Measurements from ENCODE around the gene EHHADH.

Gene EHHADH

GRCh38 chr3:185225080-185225479, 28.8 kb downstream of the EHHADH start:
- Histone ChIP-seq H3K4me3 (ENCODE audit: low read depth, low read length) (no peak overlapping the region), H3K27me3 (replicated peaks) (no peaks in the 10 kb centered on the region), H3K36me3 (replicated peaks) (no peaks in the 10 kb centered on the region), H3K27ac (peak overlapping the region; percentile 14)
- TF ChIP-seq, protein P1, sequence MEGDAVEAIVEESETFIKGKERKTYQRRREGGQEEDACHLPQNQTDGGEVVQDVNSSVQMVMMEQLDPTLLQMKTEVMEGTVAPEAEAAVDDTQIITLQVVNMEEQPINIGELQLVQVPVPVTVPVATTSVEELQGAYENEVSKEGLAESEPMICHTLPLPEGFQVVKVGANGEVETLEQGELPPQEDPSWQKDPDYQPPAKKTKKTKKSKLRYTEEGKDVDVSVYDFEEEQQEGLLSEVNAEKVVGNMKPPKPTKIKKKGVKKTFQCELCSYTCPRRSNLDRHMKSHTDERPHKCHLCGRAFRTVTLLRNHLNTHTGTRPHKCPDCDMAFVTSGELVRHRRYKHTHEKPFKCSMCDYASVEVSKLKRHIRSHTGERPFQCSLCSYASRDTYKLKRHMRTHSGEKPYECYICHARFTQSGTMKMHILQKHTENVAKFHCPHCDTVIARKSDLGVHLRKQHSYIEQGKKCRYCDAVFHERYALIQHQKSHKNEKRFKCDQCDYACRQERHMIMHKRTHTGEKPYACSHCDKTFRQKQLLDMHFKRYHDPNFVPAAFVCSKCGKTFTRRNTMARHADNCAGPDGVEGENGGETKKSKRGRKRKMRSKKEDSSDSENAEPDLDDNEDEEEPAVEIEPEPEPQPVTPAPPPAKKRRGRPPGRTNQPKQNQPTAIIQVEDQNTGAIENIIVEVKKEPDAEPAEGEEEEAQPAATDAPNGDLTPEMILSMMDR (IDR thresholded peaks at IDR 0.05; ENCODE audit: low read depth, low read length, missing control alignments), result no peak
- in situ Hi-C loops (cut with HindIII; ENCODE audit: low pct_ligation_motif_present, low sequenced_read_pairs), result no loop called here
- DNase-seq, result no peak

DNA sequence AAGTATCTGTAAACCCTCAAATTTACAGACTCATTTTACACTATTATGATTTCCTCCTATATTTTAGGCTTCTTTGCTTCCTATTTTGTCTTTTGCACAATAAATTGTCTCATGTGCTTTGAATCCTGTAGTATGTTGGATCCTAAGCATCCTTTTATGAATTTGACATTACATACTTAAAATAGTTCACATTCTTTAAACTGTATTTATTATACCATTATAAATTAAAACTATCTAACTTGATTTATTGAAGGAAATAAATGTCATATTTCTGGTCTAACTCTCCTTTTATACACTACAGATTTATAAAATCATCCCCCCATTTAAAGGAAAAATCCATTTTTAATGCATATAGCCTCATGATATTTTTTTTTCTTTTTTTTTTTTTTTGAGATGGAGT, 32.6 kb downstream of the EHHADH start:
- in situ Hi-C loops (cut with HindIII; ENCODE audit: low pct_ligation_motif_present, low sequenced_read_pairs), result no loop called here
- no peak overlapping the region for H3K27ac ChIP-seq
- DNase-seq, result no peak
- no peaks in the 10 kb centered on the region for H3K27me3 ChIP-seq (replicated peaks)
- H3K36me3 ChIP-seq (replicated peaks), result no peaks in the 10 kb centered on the region
- no peak overlapping the region for H3K4me3 ChIP-seq (ENCODE audit: low read depth, low read length)
- TF ChIP-seq, protein P1 (IDR thresholded peaks at IDR 0.05; ENCODE audit: low read depth, low read length, missing control alignments), result no peak

DNA sequence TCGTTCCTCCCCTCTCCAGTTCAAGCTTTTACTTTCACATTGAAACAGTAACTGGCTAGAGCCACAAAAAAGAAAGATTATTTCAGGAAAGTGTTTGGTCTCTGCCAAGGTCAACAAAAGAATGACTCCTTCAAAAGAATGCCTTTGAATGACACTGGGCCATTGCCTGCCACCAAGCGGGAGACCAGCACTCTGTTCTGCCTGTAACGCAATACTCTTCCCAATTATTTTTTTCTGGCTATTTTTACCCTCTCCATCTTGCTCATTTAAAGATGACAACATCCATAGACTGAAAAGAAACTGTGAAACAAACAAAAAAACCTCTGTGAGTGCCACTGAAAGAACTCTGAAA, 37.3 kb downstream of the EHHADH start:
- H3K36me3 ChIP-seq (replicated peaks), result no peaks in the 10 kb centered on the region
- H3K27me3 ChIP-seq (replicated peaks), result no peaks in the 10 kb centered on the region
- peak; percentile 30 for DNase-seq
- in situ Hi-C loops (cut with HindIII; ENCODE audit: low pct_ligation_motif_present, low sequenced_read_pairs), result no loop called here
- peak overlapping the region; percentile 5 for H3K27ac ChIP-seq
- peak overlapping the region; percentile 32 for H3K4me3 ChIP-seq (ENCODE audit: low read depth, low read length)
- TF ChIP-seq, protein P1 (IDR thresholded peaks at IDR 0.05; ENCODE audit: low read depth, low read length, missing control alignments), result no peak

GRCh38 chr3:185215873-185216606, 37.8 kb downstream of the EHHADH start:
- no peak for DNase-seq
- peak overlapping the region; percentile 32 for H3K4me3 ChIP-seq (ENCODE audit: low read depth, low read length)
- in situ Hi-C loops (cut with HindIII; ENCODE audit: low pct_ligation_motif_present, low sequenced_read_pairs), result no loop called here
- H3K27ac ChIP-seq, result peak overlapping the region; percentile 5
- TF ChIP-seq, protein P1 (IDR thresholded peaks at IDR 0.05; ENCODE audit: low read depth, low read length, missing control alignments), result peak; percentile 52
- H3K27me3 ChIP-seq (replicated peaks), result no peaks in the 10 kb centered on the region
- H3K36me3 ChIP-seq (replicated peaks), result no peaks in the 10 kb centered on the region

DNA sequence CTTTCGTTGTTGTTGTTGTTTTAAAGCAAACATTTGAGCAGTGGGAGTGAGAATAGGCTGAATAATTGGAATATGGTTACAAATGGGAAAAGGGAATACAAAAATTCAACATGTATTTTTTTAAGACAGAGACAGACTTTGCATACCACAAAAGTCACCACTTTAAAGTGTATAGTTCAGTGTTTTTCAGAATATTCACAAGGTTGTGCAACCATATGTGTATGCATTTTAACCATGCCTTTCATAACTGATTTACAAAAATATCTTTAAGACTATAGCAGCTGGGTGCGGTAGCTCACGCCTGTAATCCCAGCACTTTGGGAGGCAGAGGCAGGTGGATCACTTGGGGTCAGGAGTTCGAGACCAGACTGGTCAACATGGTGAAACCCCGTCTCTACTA, 41.3 kb downstream of the EHHADH start:
- TF ChIP-seq, protein P1 (IDR thresholded peaks at IDR 0.05; ENCODE audit: low read depth, low read length, missing control alignments), result no peak
- H3K4me3 ChIP-seq (ENCODE audit: low read depth, low read length), result no peak overlapping the region
- in situ Hi-C loops (cut with HindIII; ENCODE audit: low pct_ligation_motif_present, low sequenced_read_pairs), result no loop called here
- no peak for DNase-seq
- H3K27me3 ChIP-seq (replicated peaks), result no peaks in the 10 kb centered on the region
- no peaks in the 10 kb centered on the region for H3K36me3 ChIP-seq (replicated peaks)
- no peak overlapping the region for H3K27ac ChIP-seq

- Histone ChIP-seq H3K27ac (no peak overlapping the region), H3K36me3 (replicated peaks) (no peaks in the 10 kb centered on the region), H3K27me3 (replicated peaks) (no peaks in the 10 kb centered on the region), H3K4me3 (ENCODE audit: low read depth, low read length) (no peak overlapping the region)
- TF ChIP-seq, protein P1 (IDR thresholded peaks at IDR 0.05; ENCODE audit: low read depth, low read length, missing control alignments), result no peak
- in situ Hi-C loops (cut with HindIII; ENCODE audit: low pct_ligation_motif_present, low sequenced_read_pairs), result no loop called here
- DNase-seq, result no peak
Measured at GRCh38 chr3:185212086-185212485, 41.8 kb downstream of the EHHADH start.
